Measurements from ENCODE around the gene SLC17A5. TPM values are rescaled to one million over a fixed set of nuclear protein-coding genes. Genes with fewer than 3 reads are reported as not detected.
A peak's percentile ranks its signal among the peaks of the same experiment; 100 is the strongest.

SLC17A5 gene
- total and polyA plus RNA-seq, 2 experiments from 2014 or later, result 18.4 to 20.1 TPM

DNA sequence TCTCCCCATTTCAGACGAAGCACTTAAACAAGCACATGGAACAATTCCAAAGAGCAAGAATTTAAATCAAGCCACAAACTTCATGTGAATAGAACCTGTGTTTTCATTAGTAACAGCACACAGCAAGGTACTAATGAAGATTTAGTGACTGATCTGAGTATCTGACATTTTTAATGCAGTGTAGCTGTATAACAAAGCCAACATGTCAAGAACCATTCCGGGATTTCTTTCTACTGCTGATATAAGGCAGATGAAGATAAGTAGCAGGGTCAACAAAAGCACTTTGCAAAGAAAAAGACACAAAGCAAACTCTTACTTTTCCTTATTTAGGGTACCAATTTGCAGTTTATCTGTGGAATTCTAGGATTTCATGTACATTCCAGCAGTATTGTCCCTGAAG lies 11.3 kb downstream of the SLC17A5 start:
- H3K4me2 ChIP-seq (ENCODE audit: unreplicated experiment), result no peak overlapping the region
- TF ChIP-seq EZH2 (IDR thresholded peaks at IDR 0.05; ENCODE audit: insufficient read depth, poor library complexity, severe bottlenecking), result no peak
- TF ChIP-seq EZH2phosphoT487 (IDR thresholded peaks at IDR 0.05; ENCODE audit: insufficient read depth, low read depth), result no peak
- H3K4me3 ChIP-seq, result no peak overlapping the region
- peaks cover 7% of the 10 kb centered on the region; the same call in 1 of the 2 replicates for H3K79me2 ChIP-seq (ENCODE audit: insufficient read depth)
- no peaks in the 10 kb centered on the region for H3F3A ChIP-seq (ENCODE audit: insufficient read depth)
- no peak overlapping the region for H2AFZ ChIP-seq
- no peaks in the 10 kb centered on the region for H4K20me1 ChIP-seq (ENCODE audit: insufficient read depth)
- no peak for DNase-seq
- 47 to 58% methylated on average over 2 of the region's 2 CpGs for WGBS, 2 experiments (ENCODE audit: low coverage in 1 of 2, low lambda C conversion rate in 2 of 2, missing lambda C conversion rate in 2 of 2)
- peaks cover 14% of the 10 kb centered on the region; the same call in 1 of the 2 replicates for H3K4me1 ChIP-seq (ENCODE audit: insufficient read depth)
- H3K27me3 ChIP-seq (replicated peaks; ENCODE audit: insufficient read depth), result no peaks in the 10 kb centered on the region
- in situ Hi-C loops (cut with MboI), result no loop called here
- peaks cover 6% of the 10 kb centered on the region; the same call in 1 of the 2 replicates for H3K36me3 ChIP-seq (ENCODE audit: low read depth)
- no peak overlapping the region for H3K27ac ChIP-seq
- H3K9me2 ChIP-seq (ENCODE audit: insufficient read depth), result no peaks in the 10 kb centered on the region
- H3K9me3 ChIP-seq (ENCODE audit: low read depth), result no peaks in the 10 kb centered on the region
- no peak overlapping the region for H3K9ac ChIP-seq

DNA sequence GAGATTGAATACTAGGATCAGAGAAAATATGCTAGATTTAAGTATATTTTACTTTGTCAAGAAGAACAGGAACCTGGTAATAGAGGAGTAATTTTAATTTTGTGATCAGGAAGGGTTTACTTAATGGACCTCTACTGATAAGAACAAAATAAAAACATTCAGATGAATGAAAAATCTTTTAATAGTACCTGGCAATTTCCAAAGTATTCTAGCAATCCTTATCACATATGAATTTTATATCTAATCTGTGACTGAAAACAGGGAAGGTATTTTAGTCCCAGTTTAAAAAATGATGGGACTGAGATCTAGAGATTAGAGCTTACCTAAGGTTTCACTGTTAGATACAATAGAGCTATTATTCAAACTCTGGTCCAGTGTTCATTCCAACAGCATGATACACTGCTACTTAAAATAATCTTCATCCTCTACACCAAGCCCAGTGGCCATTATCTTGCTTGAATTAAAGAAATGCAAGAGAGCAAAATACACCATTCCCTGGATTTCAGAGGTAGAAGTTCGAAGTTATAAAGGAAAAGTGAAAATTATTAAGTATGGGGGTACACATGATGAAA lies 13.5 kb downstream of the SLC17A5 start:
- H3K36me3 ChIP-seq (ENCODE audit: low read depth), result peaks cover 7% of the 10 kb centered on the region; the same call in 1 of the 2 replicates
- H3K9me2 ChIP-seq (ENCODE audit: insufficient read depth), result no peaks in the 10 kb centered on the region
- H3K9ac ChIP-seq, result no peak overlapping the region
- TF ChIP-seq EZH2phosphoT487 (IDR thresholded peaks at IDR 0.05; ENCODE audit: insufficient read depth, low read depth) (no peak), EZH2 (IDR thresholded peaks at IDR 0.05; ENCODE audit: insufficient read depth, poor library complexity, severe bottlenecking) (no peak)
- in situ Hi-C loops (cut with MboI), result no loop called here
- no peaks in the 10 kb centered on the region for H4K20me1 ChIP-seq (ENCODE audit: insufficient read depth)
- peak; percentile 33 for DNase-seq
- no peaks in the 10 kb centered on the region for H3K27me3 ChIP-seq (replicated peaks; ENCODE audit: insufficient read depth)
- 97 to 100% methylated on average over 1 of the region's 1 CpG for WGBS, 2 experiments (ENCODE audit: low coverage in 1 of 2, low lambda C conversion rate in 2 of 2, missing lambda C conversion rate in 2 of 2)
- no peaks in the 10 kb centered on the region for H3F3A ChIP-seq (ENCODE audit: insufficient read depth)
- H2AFZ ChIP-seq, result no peak overlapping the region
- H3K4me3 ChIP-seq, result no peak overlapping the region
- no peaks in the 10 kb centered on the region for H3K79me2 ChIP-seq (ENCODE audit: insufficient read depth)
- H3K4me1 ChIP-seq (ENCODE audit: insufficient read depth), result peaks cover 7% of the 10 kb centered on the region; the same call in 1 of the 2 replicates
- H3K4me2 ChIP-seq (ENCODE audit: unreplicated experiment), result no peak overlapping the region
- H3K27ac ChIP-seq, result no peak overlapping the region
- H3K9me3 ChIP-seq (ENCODE audit: low read depth), result no peaks in the 10 kb centered on the region

DNA sequence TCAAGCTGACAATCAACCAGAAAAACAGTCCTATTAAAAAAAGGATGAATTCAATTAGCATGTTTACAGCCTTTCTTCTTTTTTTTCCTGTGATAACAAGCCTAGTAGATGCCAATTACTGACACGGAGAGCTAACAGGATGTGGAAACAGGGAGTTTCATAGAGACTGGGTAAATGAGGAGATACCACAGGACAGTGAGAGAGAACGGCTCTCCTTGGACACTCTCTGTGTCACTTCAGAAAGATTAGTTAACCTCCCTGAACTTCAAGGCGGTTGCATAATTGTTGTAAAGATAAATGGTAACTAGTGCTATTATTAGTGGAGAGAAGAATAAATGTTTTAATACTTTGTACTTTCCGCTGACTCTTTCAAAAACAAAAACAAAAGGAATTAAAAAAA lies 14.8 kb downstream of the SLC17A5 start:
- H3K9me3 ChIP-seq (ENCODE audit: low read depth), result no peaks in the 10 kb centered on the region
- no peaks in the 10 kb centered on the region for H4K20me1 ChIP-seq (ENCODE audit: insufficient read depth)
- H3K9me2 ChIP-seq (ENCODE audit: insufficient read depth), result no peaks in the 10 kb centered on the region
- no peak overlapping the region for H3K9ac ChIP-seq
- H3K4me1 ChIP-seq (ENCODE audit: insufficient read depth), result peaks cover 7% of the 10 kb centered on the region; the same call in 1 of the 2 replicates
- no peak overlapping the region for H3K4me3 ChIP-seq
- no peak for DNase-seq
- H3K79me2 ChIP-seq (ENCODE audit: insufficient read depth), result no peaks in the 10 kb centered on the region
- H3K27me3 ChIP-seq (replicated peaks; ENCODE audit: insufficient read depth), result no peaks in the 10 kb centered on the region
- no peak overlapping the region for H2AFZ ChIP-seq
- no peak overlapping the region for H3K4me2 ChIP-seq (ENCODE audit: unreplicated experiment)
- peaks cover 17% of the 10 kb centered on the region for H3K36me3 ChIP-seq (ENCODE audit: low read depth)
- WGBS, 2 experiments (ENCODE audit: low coverage in 1 of 2, low lambda C conversion rate in 2 of 2, missing lambda C conversion rate in 2 of 2), result 79 to 82% methylated on average over 4 of the region's 4 CpGs
- no peaks in the 10 kb centered on the region for H3F3A ChIP-seq (ENCODE audit: insufficient read depth)
- in situ Hi-C loops (cut with MboI), result no loop called here
- H3K27ac ChIP-seq, result no peak overlapping the region
- no peak for TF ChIP-seq EZH2 (IDR thresholded peaks at IDR 0.05; ENCODE audit: insufficient read depth, poor library complexity, severe bottlenecking)
- no peak for TF ChIP-seq EZH2phosphoT487 (IDR thresholded peaks at IDR 0.05; ENCODE audit: insufficient read depth, low read depth)

DNA sequence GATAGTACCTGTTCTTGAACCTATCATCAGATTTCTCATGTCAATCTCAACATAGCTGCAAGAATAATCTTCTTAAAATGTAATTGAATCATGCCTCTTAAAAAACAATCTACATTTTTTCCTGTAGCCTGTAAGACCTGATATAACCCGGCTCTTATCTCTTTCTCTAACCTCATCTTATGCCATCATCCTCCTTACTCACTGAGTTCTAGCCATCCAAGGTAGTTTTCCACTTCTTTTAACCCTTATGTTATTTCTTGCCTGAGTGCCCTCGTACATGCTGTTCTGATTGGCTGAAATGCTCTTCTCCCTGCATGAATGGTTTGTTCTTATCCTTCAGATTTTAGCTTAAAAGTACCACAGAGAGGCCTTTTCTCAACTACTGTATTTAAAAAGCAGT lies 16.4 kb downstream of the SLC17A5 start:
- H3K4me2 ChIP-seq (ENCODE audit: unreplicated experiment), result no peak overlapping the region
- H3K4me1 ChIP-seq (ENCODE audit: insufficient read depth), result peaks cover 7% of the 10 kb centered on the region; the same call in 1 of the 2 replicates
- no peaks in the 10 kb centered on the region for H3K9me3 ChIP-seq (ENCODE audit: low read depth)
- H3K27ac ChIP-seq, result no peak overlapping the region
- TF ChIP-seq EZH2phosphoT487 (IDR thresholded peaks at IDR 0.05; ENCODE audit: insufficient read depth, low read depth), result no peak
- TF ChIP-seq EZH2 (IDR thresholded peaks at IDR 0.05; ENCODE audit: insufficient read depth, poor library complexity, severe bottlenecking), result no peak
- no peak overlapping the region for H3K9ac ChIP-seq
- no peaks in the 10 kb centered on the region for H3K79me2 ChIP-seq (ENCODE audit: insufficient read depth)
- H3K4me3 ChIP-seq, result no peak overlapping the region
- no peaks in the 10 kb centered on the region for H3K9me2 ChIP-seq (ENCODE audit: insufficient read depth)
- H2AFZ ChIP-seq, result no peak overlapping the region
- H4K20me1 ChIP-seq (ENCODE audit: insufficient read depth), result no peaks in the 10 kb centered on the region
- in situ Hi-C loops (cut with MboI), result no loop called here
- no peak for DNase-seq
- 79 to 85% methylated on average over 2 of the region's 2 CpGs for WGBS, 2 experiments (ENCODE audit: low coverage in 1 of 2, low lambda C conversion rate in 2 of 2, missing lambda C conversion rate in 2 of 2)
- peaks cover 23% of the 10 kb centered on the region for H3K36me3 ChIP-seq (ENCODE audit: low read depth)
- no peaks in the 10 kb centered on the region for H3K27me3 ChIP-seq (replicated peaks; ENCODE audit: insufficient read depth)
- no peaks in the 10 kb centered on the region for H3F3A ChIP-seq (ENCODE audit: insufficient read depth)
